Keratinocyte (primary cell): ENCODE results near the gene PLXND1.
"Not testable (repeated sequence)": the region's sequence is repeated elsewhere in the genome, so short reads cannot be mapped to it uniquely, and the experiment has no call there.

Source experiments
- EZH2 ChIP-seq: IDR thresholded peaks from one replicate; pipeline ENCODE4 v1.6.1; 2012; ENCODE audit warnings: inconsistent platforms, mild to moderate bottlenecking, low read length, moderate library complexity
- TF ChIP-seq, protein P1 (sequence below), 3 experiments: IDR thresholded peaks in 1 of 3; conservative IDR thresholded peaks in 1 of 3; optimal IDR thresholded peaks in 1 of 3; 2 replicates in 2 of 3; 3 replicates in 1 of 3; pipeline versions ENCODE3 to v1.5.1; 2011; ENCODE audit warnings: low read length in 3 of 3, mild to moderate bottlenecking in 3 of 3, moderate library complexity in 2 of 3, control low read depth in 1 of 3, inconsistent platforms in 1 of 3; ENCODE audit not compliant: insufficient read depth in 2 of 3; ENCODE audit errors: extremely low read depth in 1 of 3

DNA sequence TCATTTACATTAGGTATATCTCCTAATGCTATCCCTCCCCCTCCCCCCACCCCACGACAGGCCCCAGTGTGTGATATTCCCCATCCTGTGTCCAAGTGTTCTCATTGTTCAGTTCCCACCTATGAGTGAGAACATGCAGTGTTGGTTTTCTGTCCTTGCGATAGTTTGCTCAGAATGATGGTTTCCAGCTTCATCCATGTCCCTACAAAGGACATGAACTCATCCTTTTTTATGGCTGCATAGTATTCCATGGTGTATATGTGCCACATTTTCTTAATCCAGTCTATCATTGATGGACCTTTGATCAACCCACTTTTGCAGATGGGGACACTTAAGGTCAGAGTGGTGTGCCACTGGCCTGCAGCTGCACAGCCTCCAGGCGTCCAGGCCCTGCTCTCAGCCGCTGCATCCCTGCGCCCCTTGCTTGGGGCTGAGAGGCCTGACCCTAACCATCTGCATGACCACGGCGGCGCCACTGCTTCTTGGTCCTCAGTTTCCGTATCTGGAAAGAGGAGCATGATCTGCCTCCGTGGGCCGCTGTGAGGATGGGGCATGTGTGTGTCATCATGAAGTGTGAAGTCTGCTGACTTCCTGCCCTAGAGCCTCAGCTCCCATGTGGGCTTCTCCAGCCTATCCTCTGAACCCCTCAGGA is 4.4 kb upstream of the PLXND1 start:
- TF ChIP-seq, protein P1, sequence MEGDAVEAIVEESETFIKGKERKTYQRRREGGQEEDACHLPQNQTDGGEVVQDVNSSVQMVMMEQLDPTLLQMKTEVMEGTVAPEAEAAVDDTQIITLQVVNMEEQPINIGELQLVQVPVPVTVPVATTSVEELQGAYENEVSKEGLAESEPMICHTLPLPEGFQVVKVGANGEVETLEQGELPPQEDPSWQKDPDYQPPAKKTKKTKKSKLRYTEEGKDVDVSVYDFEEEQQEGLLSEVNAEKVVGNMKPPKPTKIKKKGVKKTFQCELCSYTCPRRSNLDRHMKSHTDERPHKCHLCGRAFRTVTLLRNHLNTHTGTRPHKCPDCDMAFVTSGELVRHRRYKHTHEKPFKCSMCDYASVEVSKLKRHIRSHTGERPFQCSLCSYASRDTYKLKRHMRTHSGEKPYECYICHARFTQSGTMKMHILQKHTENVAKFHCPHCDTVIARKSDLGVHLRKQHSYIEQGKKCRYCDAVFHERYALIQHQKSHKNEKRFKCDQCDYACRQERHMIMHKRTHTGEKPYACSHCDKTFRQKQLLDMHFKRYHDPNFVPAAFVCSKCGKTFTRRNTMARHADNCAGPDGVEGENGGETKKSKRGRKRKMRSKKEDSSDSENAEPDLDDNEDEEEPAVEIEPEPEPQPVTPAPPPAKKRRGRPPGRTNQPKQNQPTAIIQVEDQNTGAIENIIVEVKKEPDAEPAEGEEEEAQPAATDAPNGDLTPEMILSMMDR (optimal IDR thresholded peaks at IDR 0.05 in 1 of 3, IDR thresholded peaks at IDR 0.05 in 1 of 3, conservative IDR thresholded peaks at IDR 0.05 in 1 of 3; ENCODE audit: extremely low read depth in 1 of 3, insufficient read depth in 2 of 3, low read length in 3 of 3) = not testable (repeated sequence)
- TF ChIP-seq EZH2 = not testable (repeated sequence)
